Heart right ventricle (tissue), 16 donors: ENCODE measurements around the gene PAPPA. TPM values are rescaled to one million over a fixed set of nuclear protein-coding genes. Genes with fewer than 3 reads are reported as not detected.

Experiments
- ATAC-seq, 8 donors: fragments of 200-7000 bp; cut with Tn5 transposase; one replicate each; pipeline ENCODE4 v1.9.1; 2020; ENCODE audit warnings: mild to moderate bottlenecking in 8 of 8, moderate library complexity in 8 of 8, moderate number of reproducible peaks in 1 of 8
- DNase-seq, 2 donors: peaks; one replicate each; pipeline ENCODE4 v3.0.0-alpha.2; 2020
- H3K27ac ChIP-seq, 10 donors: fragments of 200-600 bp; sonication (generic) in 2 of 10; one replicate each; pipeline versions ENCODE4 v1.5.0 to v1.8.0; 2020 to 2022; ENCODE audit warnings: mild to moderate bottlenecking in 3 of 10
- H3K27me3 ChIP-seq, 7 donors: fragments of 200-600 bp; one replicate each; pipeline ENCODE4 v1.8.0; 2021 to 2022; ENCODE audit warnings: mild to moderate bottlenecking in 2 of 7
- H3K36me3 ChIP-seq, 9 donors: fragments of 200-600 bp; sonication (generic) in 1 of 9; one replicate each; pipeline versions ENCODE4 v1.5.0 to v1.8.0; 2020 to 2022; ENCODE audit warnings: mild to moderate bottlenecking in 2 of 9
- H3K4me1 ChIP-seq, 9 donors: fragments of 200-600 bp; sonication (generic) in 1 of 9; one replicate each; pipeline versions ENCODE4 v1.5.0 to v1.8.0; 2020 to 2022; ENCODE audit warnings: mild to moderate bottlenecking in 4 of 9
- H3K4me3 ChIP-seq, 10 donors: fragments of 200-600 bp; sonication (generic) in 2 of 10; one replicate each; pipeline versions ENCODE4 v1.5.0 to v1.8.0; 2020 to 2022; ENCODE audit warnings: mild to moderate bottlenecking in 7 of 10, moderate library complexity in 2 of 10
- H3K9me3 ChIP-seq, 11 donors: fragments of 200-600 bp in 10 of 11; sonication (generic) in 2 of 11; one replicate each; pipeline versions ENCODE4 v1.5.0 to v1.8.0; 2013 to 2022; ENCODE audit warnings: mild to moderate bottlenecking in 2 of 11, control low read depth in 1 of 11, moderate library complexity in 1 of 11
- CTCF ChIP-seq, 9 donors: fragments of 200-600 bp; sonication (generic) in 2 of 9; IDR thresholded peaks; one replicate each; pipeline versions ENCODE4 v1.5.0 to v1.8.0; 2021 to 2022; ENCODE audit warnings: antibody characterized with exemption in 9 of 9, mild to moderate bottlenecking in 5 of 9, moderate library complexity in 1 of 9
- WGBS, 2 donors: extraction: QIAGEN DNeasy Blood & Tissue Kit; methylation state at CpG; one replicate each; pipeline ENCODE4 v1.1.7; 2013; ENCODE audit warnings: inconsistent platforms in 1 of 2; 5-methylcytosine and 5-hydroxymethylcytosine counted together
- intact Hi-C, 10 donors: fragments of 100-400 bp; cut with DNase I; formaldehyde crosslinking; loops; one replicate each; pipeline versions ENCODE4 v1.11.1 to v1.14.2; 2022
- long read RNA-seq, 3 donors: library from polyadenylated mRNA; unstranded; transcript quantifications; one replicate each; pipeline ENCODE4 v2.0.0, GENCODE V29; 2020 to 2021
- polyA plus RNA-seq, 2 donors: library from polyadenylated mRNA; stranded (reverse); fragments of 200-250 nt; gene quantifications; one replicate each; pipeline ENCODE4 v1.2.3, GENCODE V29; 2013
- total RNA-seq, 10 donors: library from RNA; stranded (reverse); fragmentation: NEBNext Ultra II Directional in 3 of 10; extraction: Animal tissue kit (Norgen Biotek cat#: 25700) in 3 of 10; gene quantifications; one replicate each; pipeline versions ENCODE4 v1.2.1 to v1.2.4, GENCODE V29; 2021 to 2023
- donor health status: Arrhythmogenic right ventricular cardiomyopathy.
- donor health status: ischemic (EF 13 %, LVEDD 7.1; RV severe dilation, severe dysfunction).
- donor health status: healthy with polysubstance abuse.
- donor health status: DM: no; HTN: yes; CAD: no.
- donor health status: DM: no; HTN: no; CAD: no.
- donor health status: ischemic (EF 25% LVEDD 6.9; RV normal size, moderate dysfunction).
- donor health status: ischemic (EF 25% LVEDD 5.7; RV mildly dilated, moderate dysfunction).
- donor health status: healthy.
- donor health status: DM: yes; HTN: yes; CAD: no.
- donor health status: Ischemic cardiomyopathy.
- donor health status: ischemic (EF 35%, LVEDD 5.7; RV mildly dilated, moderate dysfunction).
- donor health status: nonischemic (EF 11% LVEDD 7.7; RV severe dilation, severe dysfunction).
- donor health status: DM: yes; HTN: yes; CAD: no.
- donor health status: PGD.
- donor health status: ischemic (EF 29% LVEDD 5.4; RV normal size, mild dysfunction).
- donor health status: nonischemic (EF 23%, LVEDD 6.1; RV moderate dilation, normal function).

PAPPA gene
- total RNA-seq (1 to 10 TPM in 7 of 10 donors, under 1 TPM in 3; 0.74 to 3.4 (median 1.3) TPM), polyA plus RNA-seq (1 to 10 TPM in 1 of 2 donors, under 1 TPM in 1; 0.15 to 1.1 TPM)
- long read RNA-seq, donor 1, full-length matches to known transcripts: 1 of 1 reads
- long read RNA-seq, donor 1, partial matches to known transcripts: 0 of 1 reads
- long read RNA-seq, donor 1, other reads (novel, unspliced or antisense): 0 of 1 reads
- long read RNA-seq, donor 2, partial matches to known transcripts: 1 of 2 reads
- long read RNA-seq, donor 2, other reads (novel, unspliced or antisense): 1 of 2 reads
- long read RNA-seq, donor 3, partial matches to known transcripts: 2 of 3 reads
- long read RNA-seq, donor 3, other reads (novel, unspliced or antisense): 1 of 3 reads

GRCh38 chr9:116153765-116154333, at the start of gene PAPPA:
Gene PAPPA (plus strand): TSS chr9:116153791. CDS start chr9:116154173, 382 bp downstream.
- peaks cover 6 to 41% (median 20%) of the 10 kb centered on the region in 9 donors for H3K4me1 ChIP-seq
- H3K36me3 ChIP-seq: no peaks in the 10 kb centered on the region
- WGBS, 2 donors: 2 to 3% methylated on average over 21 to 41 of the region's 41 CpGs
- intact Hi-C loops: loop anchor here in 9 of 10 donors (5.0 to 10.0 kb wide), 13 partner anchors 209 to 562 kb away; no protein-coding TSS in a partner anchor
- H3K27ac ChIP-seq: peak within 1 kb of the TSS in 8 of 10 donors; percentile 45 to 95 (median 89)
- no peaks in the 10 kb centered on the region for H3K9me3 ChIP-seq
- DNase-seq (peak in 1 of 2 donors; percentile 15), ATAC-seq (no peak)
- no peak for TF ChIP-seq CTCF (IDR thresholded peaks at IDR 0.05)
- H3K27me3 ChIP-seq: peaks cover 0 to 68% (median 5%) of the 10 kb centered on the region in 7 donors
- peak within 1 kb of the TSS; percentile 10 to 66 (median 56) for H3K4me3 ChIP-seq

- no peak overlapping the region for H3K27ac ChIP-seq
- no peaks in the 10 kb centered on the region for H3K36me3 ChIP-seq
- intact Hi-C loops: no loop called here
- DNase-seq (no peak), ATAC-seq (no peak)
- H3K4me1 ChIP-seq: no peaks in the 10 kb centered on the region
- no peak for TF ChIP-seq CTCF (IDR thresholded peaks at IDR 0.05)
- H3K27me3 ChIP-seq: no peaks in the 10 kb centered on the region
- H3K4me3 ChIP-seq: no peak overlapping the region
- 65 to 74% methylated on average over 2 of the region's 2 CpGs for WGBS, 2 donors
- H3K9me3 ChIP-seq: peaks cover 0 to 8% (median 0%) of the 10 kb centered on the region in 11 donors
Observed at GRCh38 chr9:116103976-116104820, 49.4 kb upstream of the PAPPA start.

GRCh38 chr9:116112236-116112635, 41.4 kb upstream of the PAPPA start:
- 83 to 84% methylated on average over 1 of the region's 1 CpG for WGBS, 2 donors
- Histone ChIP-seq H3K4me3 (no peak overlapping the region), H3K27me3 (no peaks in the 10 kb centered on the region), H3K27ac (no peak overlapping the region), H3K4me1 (no peaks in the 10 kb centered on the region), H3K36me3 (no peaks in the 10 kb centered on the region), H3K9me3 (peaks cover 0 to 9% (median 0%) of the 10 kb centered on the region in 11 donors)
- DNase-seq: no peak
- no peak for ATAC-seq
- intact Hi-C loops: loop anchor here in 8 of 10 donors (2.0 to 10.0 kb wide), 5 partner anchors 225 to 517 kb away; no protein-coding TSS in a partner anchor
- peak in 7 of 9 donors; percentile 5 to 46 (median 30) for TF ChIP-seq CTCF (IDR thresholded peaks at IDR 0.05)
